CD4-positive, alpha-beta T cell treated with Interleukin-17A for 1 hour (primary cell): ENCODE data around the gene TNPO1.
"Not testable (repeated sequence)": the region's sequence is repeated elsewhere in the genome, so short reads cannot be mapped to it uniquely, and the experiment has no call there.

Experiments used
- DNase-seq: peaks from one replicate; pipeline ENCODE4 v3.0.0-alpha.2; 2020

The TNPO1 gene

GRCh38 chr5:72816284-72817075, at the start of gene TNPO1:
TNPO1 (plus strand) TSS chr5:72816661; CDS start chr5:72816738, 77 bp downstream.
- DNase-seq, result peak; percentile 89

DNA sequence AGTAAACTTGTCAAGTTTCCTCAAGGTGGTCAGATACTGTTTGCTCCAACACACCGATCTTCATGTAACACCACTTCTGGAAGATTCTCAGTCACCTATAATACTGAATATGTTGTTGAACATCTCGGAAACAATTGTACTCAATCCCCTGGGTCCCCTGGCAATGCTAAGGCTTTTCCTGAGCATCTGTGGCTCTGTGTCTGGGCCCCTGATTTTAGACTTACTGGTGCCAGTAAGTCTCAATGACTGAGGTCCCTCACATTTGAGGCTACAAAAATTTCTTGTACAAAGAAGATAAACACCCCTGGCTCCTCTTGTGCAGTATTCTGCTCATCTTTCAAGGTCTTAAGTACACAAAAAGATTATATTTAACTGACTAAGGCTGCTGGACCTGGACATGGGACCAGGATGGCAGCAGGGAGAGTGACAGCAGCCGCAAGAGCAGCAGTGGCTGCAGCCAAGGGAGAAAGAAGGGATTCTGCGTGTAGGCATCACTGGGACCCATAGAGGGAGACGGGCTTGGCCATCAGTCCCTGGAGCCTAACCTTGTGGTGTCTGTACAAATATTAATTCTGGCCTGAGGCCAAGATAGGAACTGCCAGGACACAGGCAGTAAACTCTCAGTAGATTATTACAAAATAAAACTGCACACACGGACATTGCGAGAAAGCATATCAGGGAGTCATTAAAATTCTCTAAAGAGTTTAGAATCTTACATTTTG, 49.0 kb upstream of the TNPO1 start:
- DNase-seq, result no peak

- no peak for DNase-seq
These were observed 46.2 kb upstream of the TNPO1 start for GRCh38 chr5:72770266-72770665.

GRCh38 chr5:72776684-72777083, 39.8 kb upstream of the TNPO1 start:
- no peak for DNase-seq

DNA sequence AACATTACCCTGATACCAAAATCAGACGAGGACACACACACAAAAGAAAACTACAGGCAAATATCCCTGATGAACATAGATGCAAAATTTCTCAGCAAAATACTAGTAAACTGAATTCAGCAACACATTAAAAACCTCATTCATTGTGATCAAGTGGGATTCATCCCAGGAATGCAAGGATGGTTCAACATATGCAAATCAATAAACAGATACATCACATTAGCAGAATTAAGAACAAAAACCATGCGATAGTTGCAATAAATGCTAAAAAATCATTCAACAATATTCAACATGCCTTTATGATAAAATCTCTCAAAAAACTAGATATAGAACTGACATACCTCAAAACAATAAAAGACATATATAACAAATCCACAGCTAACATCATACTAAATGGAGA, 36.9 kb upstream of the TNPO1 start:
- DNase-seq, result no peak

GRCh38 chr5:72783354-72783753, 33.1 kb upstream of the TNPO1 start:
- DNase-seq, result no peak

DNA sequence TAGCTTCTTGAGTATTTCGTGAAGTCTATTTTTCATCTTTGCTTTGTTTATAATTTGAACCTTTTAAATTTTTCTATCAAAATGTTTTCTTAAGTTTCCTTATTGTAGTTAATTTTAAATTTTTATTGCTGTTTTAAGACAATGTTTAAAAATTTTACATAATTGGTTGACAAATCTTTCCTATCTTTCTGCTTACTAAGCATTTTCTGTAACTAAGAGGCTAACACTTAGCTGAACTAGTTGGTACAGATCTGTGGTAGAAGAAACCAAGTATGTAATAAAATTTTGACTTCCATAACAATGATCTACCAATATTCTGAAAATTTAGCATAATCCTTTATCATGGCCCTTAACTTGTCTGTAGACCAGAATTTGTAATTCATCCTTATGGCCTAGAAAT, 32.3 kb upstream of the TNPO1 start:
- no peak for DNase-seq

- DNase-seq, result no peak
These were observed 30.7 kb upstream of the TNPO1 start for GRCh38 chr5:72785801-72786200.

DNA sequence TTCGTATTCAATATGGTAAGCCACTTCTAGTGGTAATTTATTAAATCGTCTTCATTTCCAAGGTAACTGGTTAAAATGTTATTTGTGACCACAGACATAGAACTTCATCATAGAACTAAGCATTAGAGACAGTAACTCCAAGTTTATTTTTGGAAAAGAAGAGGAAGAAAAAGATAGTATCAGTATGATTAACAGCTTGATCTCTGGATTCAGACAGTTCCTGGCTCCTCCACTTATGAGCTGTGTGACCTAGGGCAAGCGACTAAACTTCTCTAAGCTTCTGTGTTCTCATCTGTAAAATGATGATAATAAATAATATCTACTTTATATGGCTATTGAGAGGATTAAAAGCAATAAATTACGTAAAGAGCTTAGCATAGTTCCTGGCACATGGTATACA, 29.8 kb upstream of the TNPO1 start:
- DNase-seq, result no peak

- no peak for DNase-seq
These were observed 27.5 kb upstream of the TNPO1 start for GRCh38 chr5:72788866-72789505.

DNA sequence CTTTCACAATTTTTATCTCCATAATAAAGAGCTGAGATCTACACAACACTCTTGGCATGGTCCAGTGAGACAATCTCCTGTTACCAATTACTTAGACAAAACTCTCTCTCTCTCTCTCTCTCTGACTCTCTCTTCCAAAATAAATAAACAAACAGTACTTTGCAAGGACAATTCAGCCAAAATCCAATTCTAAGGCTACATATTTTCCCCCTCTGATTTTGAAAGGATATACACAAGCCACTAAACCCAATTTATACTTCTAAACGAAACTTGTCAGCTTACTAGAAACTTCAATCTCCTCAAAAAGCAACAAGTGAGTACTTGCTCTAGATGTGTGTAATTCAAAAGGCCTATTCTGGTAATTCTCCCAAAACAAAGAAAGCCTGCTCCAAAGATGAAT, 26.3 kb upstream of the TNPO1 start:
- DNase-seq, result no peak

GRCh38 chr5:72792662-72793061, 23.8 kb upstream of the TNPO1 start:
- not testable (repeated sequence) for DNase-seq

DNA sequence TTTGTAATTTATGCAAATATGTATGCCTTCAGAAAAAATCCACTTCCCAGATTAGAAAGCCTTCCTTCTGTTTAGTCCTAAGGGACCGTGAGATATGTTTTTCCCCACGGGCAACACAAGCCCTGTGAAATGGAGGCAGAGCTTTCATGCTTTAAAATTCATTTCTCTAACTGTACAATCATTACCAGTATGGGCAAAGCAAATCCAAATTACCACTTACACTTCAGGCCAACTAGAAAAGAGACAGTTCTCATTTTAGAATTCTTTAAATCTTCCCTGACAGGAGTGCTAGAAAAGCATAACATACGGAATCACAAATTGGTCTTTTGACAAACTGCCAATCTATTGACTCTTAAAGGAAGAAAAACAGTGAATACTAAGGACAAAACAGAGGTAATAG, 20.5 kb upstream of the TNPO1 start:
- DNase-seq, result no peak

DNA sequence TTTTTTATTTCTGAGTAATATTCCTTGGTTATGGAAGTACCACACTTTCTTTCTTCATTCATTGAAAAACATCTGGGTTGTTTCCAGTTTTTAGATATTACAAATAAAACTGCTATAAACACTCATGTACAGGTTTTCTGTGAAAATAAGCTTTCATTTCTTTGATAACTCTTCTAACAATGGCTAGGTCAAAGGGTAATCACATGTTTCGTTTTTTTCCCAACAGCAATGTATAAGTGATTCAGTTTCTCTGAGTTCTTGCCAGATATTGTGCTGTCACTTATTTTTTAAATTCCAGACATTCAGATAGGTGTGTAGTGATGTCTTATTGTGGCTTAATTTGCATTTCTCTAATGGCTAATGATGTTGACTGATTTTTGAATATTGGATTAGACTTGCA, 16.7 kb upstream of the TNPO1 start:
- DNase-seq, result no peak

- DNase-seq, result not testable (repeated sequence)
These were observed 7.8 kb upstream of the TNPO1 start for GRCh38 chr5:72808637-72809036.

DNA sequence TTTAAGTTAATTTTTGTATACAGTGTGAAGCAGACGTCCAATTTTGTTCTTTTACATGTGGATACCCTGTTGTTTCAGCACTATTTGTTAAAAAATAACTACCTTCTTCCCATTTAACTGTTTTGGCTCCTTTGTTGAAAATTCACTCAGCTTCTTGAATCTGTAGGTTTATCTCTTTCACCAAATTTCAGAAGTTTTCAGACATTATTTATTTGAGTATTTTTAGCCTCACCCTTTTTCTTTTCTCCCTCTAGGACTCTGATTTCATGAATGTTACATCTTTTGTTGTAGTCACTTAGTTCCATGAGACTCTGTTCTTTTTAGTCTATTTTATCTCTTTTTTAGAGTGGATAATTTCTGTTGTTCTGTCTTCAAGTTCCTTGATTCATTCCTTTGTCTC, 4.6 kb upstream of the TNPO1 start:
- DNase-seq, result no peak

DNA sequence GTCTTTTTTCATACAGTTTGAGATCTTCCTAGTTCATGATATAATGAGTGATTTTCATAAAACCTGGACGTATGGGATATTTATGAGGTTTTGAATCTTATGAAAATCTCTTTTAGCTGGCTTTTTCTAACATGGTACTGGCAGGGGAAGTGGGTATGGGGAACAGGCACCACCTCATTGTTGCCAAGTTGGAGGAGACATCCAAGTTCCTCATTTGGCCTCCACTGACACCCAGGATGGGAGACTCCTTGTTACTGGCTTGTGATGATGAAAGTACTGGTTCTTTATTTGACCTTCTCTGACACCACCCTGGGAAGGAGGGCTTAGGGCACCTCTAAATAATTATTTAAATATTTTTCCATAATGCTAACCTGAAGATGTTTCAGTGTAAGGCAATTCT, 4.0 kb upstream of the TNPO1 start:
- DNase-seq, result no peak

DNA sequence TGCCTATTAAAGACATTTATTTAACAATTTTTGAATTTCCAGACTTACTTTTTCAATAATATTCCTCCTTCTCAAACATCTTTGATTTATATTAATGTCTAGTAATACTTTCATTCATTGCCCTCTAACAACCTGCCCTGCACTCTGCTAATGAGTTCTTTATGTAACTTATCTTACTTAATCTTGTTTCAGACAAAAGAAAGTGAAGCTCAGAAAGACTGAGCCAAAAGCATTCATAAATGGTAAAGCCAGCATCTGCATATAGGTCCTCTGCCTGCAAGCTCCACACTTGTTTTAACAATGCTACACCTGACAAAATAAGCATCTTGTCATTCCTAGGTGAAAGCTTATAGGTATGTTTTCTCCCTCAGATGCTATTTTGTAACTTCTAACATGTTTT, 2.4 kb upstream of the TNPO1 start:
- DNase-seq, result no peak

DNA sequence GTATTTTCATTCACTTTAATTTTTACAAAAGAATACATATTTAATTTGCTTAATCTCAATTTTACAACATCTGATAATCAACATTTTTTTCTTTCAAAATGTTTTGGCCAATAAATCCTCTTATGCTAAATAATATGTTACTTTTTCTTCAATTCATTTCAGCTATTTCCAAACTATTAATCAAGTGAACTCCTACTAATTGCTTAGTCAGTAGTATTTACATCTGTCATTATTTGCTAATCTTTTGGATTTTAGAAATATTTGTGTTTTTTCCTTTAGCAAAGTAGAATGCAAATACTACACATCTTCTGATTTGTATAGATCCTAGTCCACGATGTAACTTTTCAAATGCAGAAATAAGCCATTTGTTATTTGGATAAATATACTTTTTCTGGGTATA, 1.6 kb upstream of the TNPO1 start:
- DNase-seq, result no peak

DNA sequence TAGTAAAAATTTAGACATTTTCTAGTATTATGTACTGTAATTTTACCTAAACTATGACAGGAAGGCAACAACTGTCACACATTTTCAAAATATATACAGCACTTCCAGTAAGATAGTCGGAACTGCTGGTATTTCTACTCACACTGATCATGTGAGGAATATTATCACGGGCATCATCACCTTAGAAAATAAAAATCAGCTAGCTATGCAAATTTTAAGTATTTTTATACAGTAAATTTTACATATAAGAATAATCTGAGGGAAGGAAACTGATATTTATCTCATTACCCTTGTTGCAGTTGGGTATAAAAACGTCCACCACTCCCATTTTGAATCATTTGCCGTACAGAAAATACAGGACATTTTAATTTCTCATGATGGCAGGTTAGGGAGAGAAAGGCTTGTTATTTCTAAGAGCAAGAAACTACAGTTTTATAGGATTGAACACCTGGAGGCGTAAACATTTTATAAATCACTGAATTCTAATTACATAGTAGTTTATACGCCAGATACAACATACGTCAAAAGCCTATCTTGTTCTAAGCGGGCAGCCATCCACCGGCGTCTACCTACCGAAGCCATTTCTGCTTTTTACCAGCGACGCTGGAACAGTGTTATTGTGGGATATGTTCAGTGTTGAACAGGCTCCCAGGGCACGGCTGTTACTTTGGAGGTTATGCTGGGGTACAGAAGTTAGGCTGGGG, 729 bp upstream of the TNPO1 start:
- peak; percentile 57 for DNase-seq

GRCh38 chr5:72817076-72817481, 618 bp downstream of the TNPO1 start:
- peak; percentile 29 for DNase-seq

- no peak for DNase-seq
These were observed 1.3 kb downstream of the TNPO1 start for GRCh38 chr5:72817671-72818266.
